NCI-H2107 treated with DMSO at 0.1 percent for 48 hours (cell line): ENCODE results near the gene FUT3.
A peak's percentile ranks its signal among the peaks of the same experiment; 100 is the strongest.
"Not testable (repeated sequence)": the region's sequence is repeated elsewhere in the genome, so short reads cannot be mapped to it uniquely, and the experiment has no call there.

Experiments used
- DNase-seq: peaks from one replicate; lab custom pipeline; 2025; ENCODE audit not compliant: unreplicated experiment; lab: John Stamatoyannopoulos, UW

The FUT3 gene

GRCh38 chr19:5851302-5851701 lies at the start of gene FUT3:
Gene FUT3, minus strand, starts transcription at chr19:5851449.
- DNase-seq = no peak

- no peak for DNase-seq
Observed at GRCh38 chr19:5900976-5901375, 49.7 kb upstream of the FUT3 start.

- DNase-seq = no peak
Observed at GRCh38 chr19:5899728-5900526, 48.7 kb upstream of the FUT3 start.

GRCh38 chr19:5897189-5897969 lies 46.1 kb upstream of the FUT3 start:
- no peak for DNase-seq

GRCh38 chr19:5896365-5897076 lies 45.3 kb upstream of the FUT3 start:
- DNase-seq = no peak

- DNase-seq = no peak
Observed at GRCh38 chr19:5895890-5896289, 44.6 kb upstream of the FUT3 start.

- DNase-seq = no peak
Observed at GRCh38 chr19:5895409-5895808, 44.2 kb upstream of the FUT3 start.

- DNase-seq = no peak
Observed at GRCh38 chr19:5894704-5895349, 43.6 kb upstream of the FUT3 start.

- no peak for DNase-seq
Observed at GRCh38 chr19:5893907-5894703, 42.9 kb upstream of the FUT3 start.

GRCh38 chr19:5893296-5893903 lies 42.2 kb upstream of the FUT3 start:
- DNase-seq = no peak

- no peak for DNase-seq
Observed at GRCh38 chr19:5892772-5893275, 41.6 kb upstream of the FUT3 start.

- DNase-seq = peak; percentile 6
Observed at GRCh38 chr19:5891938-5892771, 40.9 kb upstream of the FUT3 start.

- no peak for DNase-seq
Observed at GRCh38 chr19:5891572-5891937, 40.3 kb upstream of the FUT3 start.

- DNase-seq = no peak
Observed at GRCh38 chr19:5890099-5890498, 38.9 kb upstream of the FUT3 start.

- DNase-seq = no peak
Observed at GRCh38 chr19:5889288-5889971, 38.2 kb upstream of the FUT3 start.

- not testable (repeated sequence) for DNase-seq
Observed at GRCh38 chr19:5884065-5884811, 33.0 kb upstream of the FUT3 start.

- peak; percentile 21 for DNase-seq
Observed at GRCh38 chr19:5883157-5883873, 32.1 kb upstream of the FUT3 start.
